Endothelial cell of umbilical vein (primary cell): ENCODE results near the gene THSD4.

ENCODE experiments used
- CTCF ChIP-seq, 2 donors: IDR thresholded peaks; 1 replicate in 1 of 2; 2 replicates in 1 of 2; pipeline ENCODE4 v1.5.1; 2011; ENCODE audit warnings: low read length in 2 of 2, mild to moderate bottlenecking in 2 of 2, moderate library complexity in 2 of 2, control low read depth in 1 of 2, inconsistent platforms in 1 of 2, low read depth in 1 of 2; ENCODE audit not compliant: insufficient read depth in 1 of 2; ENCODE audit errors: extremely low read depth in 1 of 2
- GATA2 ChIP-seq: IDR thresholded peaks from 2 replicates; pipeline ENCODE4 v1.7.0; 2011; ENCODE audit warnings: low read depth, mild to moderate bottlenecking, moderate library complexity, mixed read lengths, low read length; ENCODE audit not compliant: insufficient read length, insufficient read depth
- POLR2A ChIP-seq: IDR thresholded peaks from 2 replicates; pipeline ENCODE4 v1.6.1; 2012; ENCODE audit warnings: low read depth, mild to moderate bottlenecking, control low read depth, low read length
- TF ChIP-seq, protein P1 (sequence below): IDR thresholded peaks from 2 replicates; pipeline ENCODE4 v1.6.1; 2011; ENCODE audit not compliant: insufficient read depth, insufficient read length

DNA sequence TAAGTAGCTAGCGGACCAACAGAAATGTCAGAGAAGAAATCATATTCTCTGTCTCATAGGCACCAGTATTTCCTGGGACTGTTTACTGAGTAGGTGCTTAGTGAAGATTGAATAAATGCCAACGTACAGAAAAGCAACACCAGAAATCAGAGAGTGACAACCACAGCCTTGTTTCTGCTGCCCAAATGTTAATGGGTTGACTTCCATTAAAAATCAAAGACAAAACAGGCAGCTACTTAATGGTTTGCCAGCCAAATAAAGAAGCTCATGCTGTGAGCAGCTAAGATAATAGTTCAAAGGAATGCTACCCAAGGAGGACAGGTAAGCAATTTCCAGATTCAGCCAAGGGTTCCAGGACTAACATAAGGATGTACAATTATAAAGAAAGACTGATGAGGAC is 270.7 kb downstream of the THSD4 start:
- TF ChIP-seq CTCF (IDR thresholded peaks at IDR 0.05; ENCODE audit: extremely low read depth in 1 of 2, insufficient read depth in 1 of 2, low read depth in 1 of 2, low read length in 2 of 2) (no peak), GATA2 (no peak), POLR2A (no peak)
- TF ChIP-seq, protein P1, sequence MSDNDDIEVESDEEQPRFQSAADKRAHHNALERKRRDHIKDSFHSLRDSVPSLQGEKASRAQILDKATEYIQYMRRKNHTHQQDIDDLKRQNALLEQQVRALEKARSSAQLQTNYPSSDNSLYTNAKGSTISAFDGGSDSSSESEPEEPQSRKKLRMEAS: no peak
